B cell (primary cell): Measurements from ENCODE around the gene CLOCK.

Source experiments
- CTCF ChIP-seq: fragments of 200-600 bp; IDR thresholded peaks from one replicate; pipeline ENCODE4 v1.8.0; 2022; ENCODE audit warnings: antibody characterized with exemption, mild to moderate bottlenecking
- EZH2 ChIP-seq: IDR thresholded peaks from 2 replicates; pipeline ENCODE4 v1.6.1; 2012; ENCODE audit warnings: borderline replicate concordance, low read depth, mild to moderate bottlenecking, moderate library complexity, low read length; ENCODE audit not compliant: insufficient read depth, poor library complexity, severe bottlenecking

GRCh38 chr4:55483315-55483714, 63.4 kb downstream of the CLOCK start:
- TF ChIP-seq CTCF, result no peak
- no peak for TF ChIP-seq EZH2
